Measurements from ENCODE around the gene STX18.

DNA sequence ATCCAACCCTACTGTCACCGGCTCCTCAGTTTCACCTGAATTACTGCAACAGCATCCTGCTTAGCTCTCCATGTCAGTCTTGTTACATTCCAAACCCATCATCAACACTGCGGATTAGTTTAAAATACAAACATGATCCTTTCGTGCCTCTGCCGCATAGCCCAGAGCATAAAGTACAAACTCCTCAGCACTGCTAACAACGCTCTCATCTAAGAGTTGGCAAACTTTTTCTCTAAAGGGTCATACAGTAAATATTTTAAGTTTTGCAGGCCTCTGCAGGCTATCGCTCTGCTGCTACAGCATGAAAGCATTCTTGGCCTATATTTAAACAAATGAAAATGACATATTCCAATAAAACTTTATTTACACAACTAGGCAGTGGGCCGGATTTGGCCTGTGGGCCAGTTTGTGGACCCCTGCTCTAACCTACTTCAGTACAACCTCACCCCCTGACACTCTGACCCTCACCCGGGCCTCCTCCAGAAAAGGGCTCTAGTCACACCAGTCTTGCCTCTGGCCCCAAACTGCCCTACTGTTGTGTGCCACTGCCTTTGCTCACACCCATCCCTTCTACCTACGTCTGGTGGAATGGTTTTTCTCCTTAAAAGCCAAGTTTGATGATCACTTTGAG is 7.2 kb downstream of the STX18 start:
- TF ChIP-seq, protein P1, sequence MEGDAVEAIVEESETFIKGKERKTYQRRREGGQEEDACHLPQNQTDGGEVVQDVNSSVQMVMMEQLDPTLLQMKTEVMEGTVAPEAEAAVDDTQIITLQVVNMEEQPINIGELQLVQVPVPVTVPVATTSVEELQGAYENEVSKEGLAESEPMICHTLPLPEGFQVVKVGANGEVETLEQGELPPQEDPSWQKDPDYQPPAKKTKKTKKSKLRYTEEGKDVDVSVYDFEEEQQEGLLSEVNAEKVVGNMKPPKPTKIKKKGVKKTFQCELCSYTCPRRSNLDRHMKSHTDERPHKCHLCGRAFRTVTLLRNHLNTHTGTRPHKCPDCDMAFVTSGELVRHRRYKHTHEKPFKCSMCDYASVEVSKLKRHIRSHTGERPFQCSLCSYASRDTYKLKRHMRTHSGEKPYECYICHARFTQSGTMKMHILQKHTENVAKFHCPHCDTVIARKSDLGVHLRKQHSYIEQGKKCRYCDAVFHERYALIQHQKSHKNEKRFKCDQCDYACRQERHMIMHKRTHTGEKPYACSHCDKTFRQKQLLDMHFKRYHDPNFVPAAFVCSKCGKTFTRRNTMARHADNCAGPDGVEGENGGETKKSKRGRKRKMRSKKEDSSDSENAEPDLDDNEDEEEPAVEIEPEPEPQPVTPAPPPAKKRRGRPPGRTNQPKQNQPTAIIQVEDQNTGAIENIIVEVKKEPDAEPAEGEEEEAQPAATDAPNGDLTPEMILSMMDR (conservative IDR thresholded peaks at IDR 0.05; ENCODE audit: low read depth in 2 of 2) = no peak
- TF ChIP-seq EZH2phosphoT487 (IDR thresholded peaks at IDR 0.05; ENCODE audit: unreplicated experiment) (no peak), REST (IDR thresholded peaks at IDR 0.05; ENCODE audit: unreplicated experiment) (no peak), POLR2AphosphoS5 (IDR thresholded peaks at IDR 0.05; ENCODE audit: low read depth) (no peak), CREB1 (CRISPR knock-in tag; IDR thresholded peaks at IDR 0.05; ENCODE audit: low read depth) (no peak), JUNB (IDR thresholded peaks at IDR 0.05; ENCODE audit: unreplicated experiment) (no peak), EZH2 (IDR thresholded peaks at IDR 0.05; ENCODE audit: low read depth, unreplicated experiment) (no peak), ZNF331 (CRISPR knock-in tag; IDR thresholded peaks at IDR 0.05; ENCODE audit: low read depth) (no peak), NANOG (IDR thresholded peaks at IDR 0.05; ENCODE audit: borderline replicate concordance) (no peak), STAT1 (IDR thresholded peaks at IDR 0.05; ENCODE audit: unreplicated experiment) (no peak)
- TF ChIP-seq, protein P2, sequence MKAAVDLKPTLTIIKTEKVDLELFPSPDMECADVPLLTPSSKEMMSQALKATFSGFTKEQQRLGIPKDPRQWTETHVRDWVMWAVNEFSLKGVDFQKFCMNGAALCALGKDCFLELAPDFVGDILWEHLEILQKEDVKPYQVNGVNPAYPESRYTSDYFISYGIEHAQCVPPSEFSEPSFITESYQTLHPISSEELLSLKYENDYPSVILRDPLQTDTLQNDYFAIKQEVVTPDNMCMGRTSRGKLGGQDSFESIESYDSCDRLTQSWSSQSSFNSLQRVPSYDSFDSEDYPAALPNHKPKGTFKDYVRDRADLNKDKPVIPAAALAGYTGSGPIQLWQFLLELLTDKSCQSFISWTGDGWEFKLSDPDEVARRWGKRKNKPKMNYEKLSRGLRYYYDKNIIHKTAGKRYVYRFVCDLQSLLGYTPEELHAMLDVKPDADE (IDR thresholded peaks at IDR 0.05) = no peak
